GM19468 (cell line): ENCODE measurements around the gene KCNRG.
"Not testable (repeated sequence)": the region's sequence is repeated elsewhere in the genome, so short reads cannot be mapped to it uniquely, and the experiment has no call there.

Experiments used
- ATAC-seq: cut with Tn5 transposase; IDR thresholded peaks from one replicate; pipeline ENCODE4 v1.9.1; 2021; ENCODE audit warnings: mild to moderate bottlenecking, moderate library complexity, moderate number of reproducible peaks; ENCODE audit not compliant: unreplicated experiment; ENCODE audit errors: extremely low read depth

The KCNRG gene, protein sequence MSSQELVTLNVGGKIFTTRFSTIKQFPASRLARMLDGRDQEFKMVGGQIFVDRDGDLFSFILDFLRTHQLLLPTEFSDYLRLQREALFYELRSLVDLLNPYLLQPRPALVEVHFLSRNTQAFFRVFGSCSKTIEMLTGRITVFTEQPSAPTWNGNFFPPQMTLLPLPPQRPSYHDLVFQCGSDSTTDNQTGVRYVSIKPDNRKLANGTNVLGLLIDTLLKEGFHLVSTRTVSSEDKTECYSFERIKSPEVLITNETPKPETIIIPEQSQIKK

DNA sequence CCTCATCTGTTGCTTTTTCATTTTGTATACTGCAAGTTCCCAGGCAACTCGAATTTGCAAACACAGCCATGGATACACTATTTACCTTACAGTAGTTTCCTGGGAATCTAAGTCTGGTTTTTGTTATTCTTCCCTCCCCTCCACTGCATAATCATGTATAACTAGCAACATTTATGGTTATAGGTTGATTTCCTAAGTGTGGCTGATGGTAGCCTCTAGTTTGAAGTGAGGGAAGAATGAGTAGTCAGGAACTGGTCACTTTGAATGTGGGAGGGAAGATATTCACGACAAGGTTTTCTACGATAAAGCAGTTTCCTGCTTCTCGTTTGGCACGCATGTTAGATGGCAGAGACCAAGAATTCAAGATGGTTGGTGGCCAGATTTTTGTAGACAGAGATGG, at the start of gene KCNRG:
TSS of gene KCNRG (plus strand) at position 187 of the 400 bp plus-strand sequence. CDS start at position 237, 50 bp downstream.
- no peak for ATAC-seq

DNA sequence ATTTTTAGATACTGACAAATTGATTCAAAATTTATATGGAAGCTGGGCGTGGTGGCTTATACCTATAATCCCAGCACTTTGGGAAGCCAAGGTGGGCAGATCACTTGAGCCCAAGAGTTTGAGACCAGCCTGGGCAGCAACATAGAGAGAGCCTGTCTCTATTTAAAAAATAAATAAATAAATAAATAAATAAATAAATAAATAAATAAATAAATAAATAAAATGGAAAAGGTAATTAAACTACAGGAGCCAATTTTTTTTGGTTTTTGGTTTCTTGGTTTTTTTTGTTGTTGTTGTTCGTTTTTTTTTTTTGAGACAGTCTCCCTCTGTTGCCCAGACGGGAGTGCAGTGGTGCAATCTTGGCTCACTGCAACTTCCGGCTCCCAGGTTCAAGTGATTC, 47.8 kb upstream of the KCNRG start:
- ATAC-seq, result no peak

DNA sequence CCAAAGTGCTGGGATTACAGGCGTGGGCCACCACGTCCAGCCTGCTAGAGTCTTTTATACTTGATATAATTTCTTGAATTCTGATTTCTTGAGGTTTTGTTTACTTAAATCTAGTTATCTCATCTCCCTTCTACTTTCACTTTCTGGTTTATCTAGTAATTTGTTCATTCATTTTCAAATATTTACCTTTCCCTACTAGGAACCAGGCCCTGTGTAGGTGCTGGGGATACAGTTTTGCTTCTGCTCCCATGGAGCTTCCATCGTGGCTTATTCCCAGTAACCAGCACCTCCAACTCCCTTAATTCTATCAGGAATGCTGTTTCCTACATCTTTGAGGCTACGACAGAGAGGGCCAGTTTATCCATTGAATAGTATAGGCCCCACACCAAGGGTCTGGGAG, 42.5 kb upstream of the KCNRG start:
- ATAC-seq, result no peak

DNA sequence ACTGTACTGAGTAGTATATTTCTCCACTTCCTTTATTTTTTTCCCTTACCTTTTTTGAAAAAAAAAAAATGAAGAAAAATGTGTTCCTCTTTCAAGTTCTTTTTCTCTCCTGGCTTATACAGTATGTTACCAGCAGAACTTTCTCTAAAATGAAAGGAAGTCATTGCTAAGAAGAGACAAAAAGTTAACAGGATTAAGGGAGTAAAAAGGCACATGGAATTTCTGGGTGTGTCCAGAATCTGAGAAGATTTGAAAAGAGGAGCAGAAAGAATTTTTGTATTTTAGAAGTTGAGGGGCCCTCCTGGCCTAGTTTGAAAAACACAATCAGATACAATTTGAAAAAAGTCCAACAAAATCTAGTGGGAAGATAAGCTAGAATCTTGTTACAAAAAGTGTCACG, 39.4 kb upstream of the KCNRG start:
- ATAC-seq, result no peak

DNA sequence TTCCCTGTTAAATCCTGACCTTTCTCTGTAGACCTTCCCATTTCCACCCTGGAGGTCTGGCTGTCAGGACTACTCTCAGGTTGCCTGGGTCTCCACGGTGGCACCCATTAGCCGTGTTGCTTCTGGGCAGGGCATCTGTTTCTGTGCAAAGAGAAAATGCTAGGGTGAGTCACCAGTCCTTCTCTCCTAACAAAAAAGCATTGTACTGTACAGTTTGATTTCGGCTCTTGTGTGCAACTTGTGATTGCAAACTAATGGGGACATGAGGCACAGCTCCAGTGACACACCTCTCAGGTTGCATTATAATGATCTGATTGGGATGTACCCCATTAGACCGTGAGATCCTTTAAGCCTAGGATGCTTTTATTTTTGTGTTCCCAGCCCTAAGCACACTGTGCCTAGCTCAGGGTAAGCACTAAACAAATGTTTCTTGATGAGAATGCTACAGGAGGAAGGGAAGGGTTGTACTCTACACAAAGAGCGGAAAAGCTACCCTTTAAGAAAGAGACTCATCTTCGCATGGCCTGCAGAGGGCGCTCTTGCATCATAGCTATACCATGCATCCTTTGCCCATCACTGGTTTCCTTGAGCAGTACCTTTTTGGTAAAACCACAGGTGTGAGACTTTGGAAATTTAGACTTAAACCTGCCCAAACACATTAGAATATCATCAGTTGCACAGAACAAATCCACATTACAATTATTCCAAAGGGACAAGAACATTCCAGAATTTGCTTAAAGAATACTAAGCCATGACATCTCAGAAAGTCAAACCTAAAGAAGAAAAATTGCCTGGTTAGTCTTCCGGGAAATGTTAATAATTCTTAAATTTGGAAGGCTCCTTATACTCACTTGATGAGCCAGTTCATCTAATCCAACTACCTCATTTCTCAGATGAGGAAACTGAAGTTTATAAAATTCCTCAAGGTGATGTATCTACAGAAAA, 38.7 kb upstream of the KCNRG start:
- ATAC-seq, result no peak

DNA sequence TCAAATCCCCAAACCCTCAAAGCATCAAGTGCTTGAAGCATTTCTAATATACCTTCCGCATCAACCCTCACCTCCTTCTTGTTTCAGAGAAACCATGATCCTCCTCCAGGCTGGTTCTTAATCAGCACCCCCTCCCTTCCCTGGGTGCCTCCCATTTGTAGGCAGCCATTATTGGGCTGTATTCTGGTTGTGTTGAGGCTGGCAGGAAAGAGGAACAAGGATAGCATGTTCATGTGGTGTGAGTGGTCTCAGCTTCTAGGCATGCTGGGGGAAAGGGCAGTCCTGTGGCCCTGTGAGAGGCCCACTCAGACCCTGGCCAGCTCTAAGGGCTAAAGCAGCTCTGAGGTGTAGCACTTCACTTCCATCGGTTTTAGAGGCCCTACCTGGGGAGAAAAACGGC, 37.3 kb upstream of the KCNRG start:
- ATAC-seq, result no peak

DNA sequence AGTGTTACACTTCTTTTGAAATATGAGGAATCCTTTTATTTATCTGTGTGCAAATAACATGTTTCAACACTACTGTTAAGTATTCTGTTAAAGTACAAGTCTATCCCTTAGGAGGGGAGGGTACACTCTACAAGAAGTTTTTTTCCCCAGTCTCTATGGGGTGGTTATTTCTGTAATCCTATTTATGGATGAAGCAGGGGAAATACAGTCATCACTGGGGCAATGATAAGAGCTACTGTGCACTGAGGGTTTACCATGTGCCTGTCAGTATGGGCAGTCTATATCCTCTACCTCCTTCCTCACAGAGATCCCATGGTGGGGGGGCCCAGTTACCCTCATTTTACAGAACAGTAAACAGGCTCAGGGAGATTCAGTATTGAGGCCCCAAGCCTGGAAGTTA, 35.0 kb upstream of the KCNRG start:
- no peak for ATAC-seq

DNA sequence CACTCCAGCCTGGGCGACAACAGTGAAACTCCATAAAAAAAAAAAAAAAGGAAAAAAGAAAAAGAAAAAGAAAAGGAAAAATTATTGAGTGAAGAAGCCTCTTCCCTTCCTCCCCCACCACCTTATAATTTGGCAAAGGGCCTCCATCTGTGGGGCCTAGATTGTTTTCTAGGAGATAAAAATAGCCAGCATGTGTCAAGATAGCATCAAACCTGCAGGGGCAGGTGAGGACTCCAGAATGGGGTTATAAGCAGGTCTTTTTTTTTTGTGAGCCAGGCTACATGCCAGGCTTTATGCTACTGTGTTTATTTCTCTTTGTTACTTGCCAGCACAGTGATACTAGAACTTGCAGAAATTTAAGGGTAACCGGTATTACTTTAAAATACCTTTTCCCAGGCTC, 30.1 kb upstream of the KCNRG start:
- ATAC-seq, result no peak

DNA sequence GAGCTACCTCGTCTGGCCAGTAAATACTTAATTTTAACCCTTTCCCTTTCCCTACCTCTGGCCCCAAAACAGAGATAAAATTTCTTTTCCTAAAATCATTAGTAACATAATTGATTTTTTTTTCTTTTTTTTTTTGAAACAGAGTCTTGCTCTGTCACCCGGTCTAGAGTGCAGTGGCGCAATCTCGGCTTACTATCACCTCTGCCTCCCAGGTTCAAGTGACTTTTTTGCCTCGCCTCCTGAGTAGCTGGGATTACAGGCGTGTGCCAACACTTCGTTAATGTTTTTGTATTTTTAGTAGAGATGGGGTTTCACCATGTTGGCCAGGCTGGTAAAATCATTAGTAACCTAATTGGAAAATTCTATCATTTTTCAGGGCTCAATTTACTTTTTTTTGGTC, 28.8 kb upstream of the KCNRG start:
- ATAC-seq, result no peak

DNA sequence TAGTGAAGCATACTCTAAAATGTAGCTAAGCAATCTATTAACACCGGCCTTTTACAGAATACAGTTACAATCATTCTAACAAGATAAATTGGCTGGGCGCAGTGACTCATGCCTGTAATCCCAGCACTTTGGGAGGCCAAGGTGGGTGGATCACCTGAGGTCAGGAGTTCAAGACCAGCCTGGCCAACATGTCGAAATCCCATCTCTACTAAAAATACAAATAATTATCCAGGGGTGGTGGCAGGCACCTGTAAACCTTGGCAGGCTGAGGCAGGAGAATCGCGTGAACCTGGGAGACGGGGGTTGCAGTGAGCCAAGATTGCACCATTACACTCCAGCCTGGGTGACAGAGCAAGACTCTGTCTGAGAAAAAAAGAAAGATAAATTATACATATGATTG, 24.6 kb upstream of the KCNRG start:
- ATAC-seq, result not testable (repeated sequence)

DNA sequence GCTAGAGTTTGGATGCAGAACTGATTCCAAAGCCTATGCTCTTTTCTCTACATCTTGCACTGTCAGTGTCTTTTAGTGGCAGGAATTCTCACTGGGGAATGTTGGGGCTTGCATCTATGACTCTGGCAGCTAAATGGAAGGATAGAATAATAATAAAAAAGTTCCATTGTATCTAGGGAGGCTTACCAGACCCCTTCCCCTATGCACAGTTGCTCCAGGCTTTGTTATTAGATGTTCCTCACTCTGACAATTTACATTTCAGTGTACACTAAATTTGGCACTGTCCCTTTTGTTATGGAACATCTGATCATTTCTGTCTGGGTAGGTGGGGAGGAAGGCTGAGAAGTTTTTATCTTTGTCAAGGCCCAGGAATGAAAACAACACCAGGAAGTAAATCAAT, 22.1 kb upstream of the KCNRG start:
- no peak for ATAC-seq

DNA sequence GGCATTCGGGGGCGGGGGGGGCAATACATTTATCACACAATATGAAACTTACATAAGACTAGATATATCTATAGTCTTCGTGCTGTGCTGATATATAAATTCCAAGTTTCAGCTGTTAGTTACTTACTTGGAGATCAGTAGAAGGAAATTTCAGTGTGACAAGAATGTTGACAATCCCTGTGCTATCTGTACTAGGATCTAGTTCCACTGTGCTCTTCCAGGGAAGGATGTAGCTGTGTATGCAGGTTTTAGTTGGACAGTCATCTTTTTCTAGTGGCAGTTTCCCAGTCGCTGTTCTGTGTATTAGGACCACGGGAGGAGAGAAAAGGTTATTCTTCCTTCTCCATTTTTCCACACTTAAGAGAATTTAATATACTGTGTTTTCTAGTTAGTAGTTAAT, 21.6 kb upstream of the KCNRG start:
- no peak for ATAC-seq

DNA sequence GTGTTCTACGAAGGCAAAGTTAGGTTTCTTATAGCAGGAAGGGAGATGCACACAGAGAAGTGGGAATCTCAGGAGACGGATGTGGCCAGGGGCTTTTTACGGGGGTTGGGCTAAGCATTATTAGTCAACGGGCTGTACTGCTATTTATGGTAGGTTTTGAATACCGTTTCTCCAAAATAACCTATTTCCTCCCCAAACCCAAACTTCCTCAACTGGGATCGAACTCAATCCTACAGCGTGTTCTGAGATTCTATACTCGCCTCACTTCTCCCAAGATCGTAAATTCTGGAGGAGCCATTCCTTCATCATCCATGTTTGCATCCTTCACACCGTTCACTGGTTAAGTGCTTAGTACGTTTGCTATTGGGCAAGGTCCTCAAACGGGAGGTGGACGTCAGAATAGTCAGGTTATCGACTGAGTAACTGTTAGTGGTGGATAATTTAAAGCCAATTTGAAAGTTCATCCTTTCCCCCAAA, 19.6 kb upstream of the KCNRG start:
- ATAC-seq, result no peak

DNA sequence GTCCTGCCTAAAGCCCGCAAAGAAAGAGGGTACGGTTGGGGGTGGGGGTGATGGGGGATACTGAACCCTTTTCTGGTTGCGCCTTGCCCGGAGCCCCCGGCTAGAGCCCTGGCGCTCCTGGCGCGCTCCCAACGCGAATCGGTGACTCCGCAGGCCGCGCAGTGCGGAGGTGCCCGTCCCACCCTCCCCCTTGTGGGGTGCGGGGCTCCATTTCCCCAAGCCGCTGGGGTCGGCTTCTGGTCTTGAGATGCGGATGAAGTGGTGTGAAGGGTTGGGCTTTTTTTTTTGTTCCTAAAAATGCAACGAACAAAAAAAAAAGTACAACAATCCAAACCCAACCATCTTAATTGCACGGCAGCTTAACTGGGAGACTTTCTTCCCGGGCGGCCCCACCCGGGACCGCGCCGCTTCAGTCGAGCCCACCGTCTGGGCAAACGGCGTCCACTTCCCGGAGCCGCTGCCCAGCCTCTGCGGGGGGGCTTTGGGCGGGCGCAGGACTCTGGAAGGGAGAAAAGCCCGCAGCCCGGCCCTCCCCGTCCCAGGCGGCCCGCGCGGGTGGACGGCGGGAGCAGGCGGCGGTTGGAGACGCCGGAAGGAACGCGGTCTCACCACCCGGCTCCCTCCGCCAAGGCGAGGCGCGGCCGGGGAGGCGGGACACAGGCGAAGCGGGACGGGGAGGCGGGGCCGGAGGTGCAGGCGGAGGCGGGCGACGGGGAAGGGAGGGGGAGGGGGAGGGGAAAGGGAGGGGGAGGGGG, 18.9 kb upstream of the KCNRG start:
- ATAC-seq, result peak; percentile 25

DNA sequence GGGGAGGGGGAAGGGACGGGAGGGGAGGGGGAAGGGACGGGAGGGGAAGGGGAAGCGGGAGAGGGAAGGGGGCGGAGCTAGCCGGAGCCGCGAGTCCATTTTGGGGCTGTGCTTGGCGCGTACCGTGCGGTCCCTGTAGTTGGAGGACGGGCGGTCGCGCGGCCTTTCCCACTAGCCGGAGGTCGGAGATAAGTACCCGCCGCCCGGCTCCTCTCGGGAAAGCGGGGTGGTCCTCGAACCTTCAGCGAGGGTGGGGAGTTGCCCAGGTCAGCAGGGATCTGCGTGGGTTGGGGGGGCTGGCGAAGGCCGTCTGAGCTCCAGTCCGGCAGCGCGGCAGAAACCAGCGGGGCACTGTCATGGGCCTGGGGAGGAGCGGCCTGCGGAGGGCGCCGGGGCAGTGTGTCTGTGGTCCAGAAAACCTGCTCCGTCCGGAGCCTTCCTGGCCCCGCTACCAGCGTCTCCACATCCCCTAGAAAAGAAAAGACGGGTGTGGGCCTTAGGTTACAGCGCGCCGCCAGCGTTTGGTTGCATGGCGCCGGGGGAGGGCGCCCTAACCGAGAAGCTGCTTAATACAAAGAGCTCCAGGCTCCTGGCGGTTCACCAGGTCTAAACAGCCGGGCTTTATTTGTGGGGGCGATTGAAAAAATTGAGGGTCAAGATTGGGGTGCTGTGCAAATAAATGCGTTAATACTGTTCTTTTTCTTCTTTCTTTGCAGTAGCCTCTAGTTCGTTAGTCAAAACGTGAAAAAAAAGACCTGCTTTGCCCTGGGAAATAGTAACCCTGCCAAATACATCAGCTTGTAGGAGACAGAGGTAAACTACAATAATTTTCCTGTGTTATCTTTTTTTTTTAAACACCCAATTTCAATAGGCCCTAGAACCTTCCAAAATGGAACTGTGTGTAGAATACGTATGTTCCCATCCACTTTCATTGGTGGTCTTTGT, 18.0 kb upstream of the KCNRG start, which contains the start of gene TRIM13:
TSS of gene TRIM13 (plus strand) at position 92 of the 945 bp plus-strand sequence. CDS start 14,899 bp downstream, outside the sequence.
- ATAC-seq, result peak; percentile 69

DNA sequence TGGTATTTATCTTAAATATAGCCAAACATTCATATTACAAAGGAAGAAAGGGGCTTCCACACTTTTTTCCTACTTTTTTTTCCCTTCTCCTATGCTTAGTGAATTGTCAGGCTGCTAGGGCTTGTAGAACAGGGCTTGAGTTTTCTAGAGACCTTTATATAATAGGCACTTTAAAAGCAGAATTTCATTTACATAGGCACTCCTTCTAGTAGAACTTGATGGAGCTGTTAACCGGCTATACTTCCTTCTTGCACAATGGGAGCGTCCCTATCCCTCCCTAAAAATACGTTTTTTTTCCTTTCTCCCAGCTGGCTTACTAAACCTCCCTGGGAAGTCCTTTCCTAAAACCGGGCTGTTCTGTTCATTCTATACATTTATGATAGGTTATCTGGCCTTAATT, 17.3 kb upstream of the KCNRG start:
- no peak for ATAC-seq

DNA sequence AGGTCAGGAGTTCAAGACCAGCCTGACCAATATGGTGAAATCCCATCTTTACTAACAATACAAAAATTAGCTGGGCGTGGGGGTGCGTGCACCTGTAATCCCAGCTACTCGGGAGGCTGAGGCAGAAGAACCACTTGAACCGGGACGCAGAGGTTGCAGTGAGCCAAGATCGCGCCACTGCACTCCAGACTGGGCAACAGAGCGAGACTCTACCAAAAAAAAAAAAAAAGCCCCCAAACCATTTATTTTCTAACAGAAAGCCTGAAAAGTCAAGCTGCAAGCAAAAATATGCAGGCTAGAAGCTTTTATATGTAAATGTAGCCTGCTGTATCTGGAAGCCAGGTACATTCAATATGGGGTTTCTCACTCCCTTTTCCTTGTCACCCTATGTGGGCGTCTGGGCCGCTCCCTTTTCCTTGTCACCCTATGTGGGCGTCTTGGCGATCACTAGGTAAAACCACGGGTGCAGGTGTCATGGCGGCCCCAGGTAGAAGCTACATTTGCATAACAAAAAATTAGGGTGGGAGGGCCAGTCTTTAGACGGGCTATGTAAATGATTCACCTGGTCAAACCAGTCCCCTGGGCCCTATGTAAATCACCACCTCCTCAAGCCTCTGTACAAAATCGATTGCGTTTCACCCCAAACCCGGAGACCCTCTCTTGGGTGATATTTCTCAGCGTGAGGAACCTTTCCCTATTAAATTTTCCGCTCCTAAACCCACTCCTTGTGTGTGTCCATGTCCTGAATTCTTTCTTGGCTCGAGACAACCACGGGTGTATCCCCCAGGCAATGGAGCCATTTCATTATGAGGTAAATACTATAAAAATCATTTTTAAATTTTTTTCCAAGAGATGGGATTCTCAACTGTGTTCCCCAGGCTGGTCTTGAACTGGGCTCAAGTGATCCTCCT, 16.3 kb upstream of the KCNRG start:
- ATAC-seq, result no peak

DNA sequence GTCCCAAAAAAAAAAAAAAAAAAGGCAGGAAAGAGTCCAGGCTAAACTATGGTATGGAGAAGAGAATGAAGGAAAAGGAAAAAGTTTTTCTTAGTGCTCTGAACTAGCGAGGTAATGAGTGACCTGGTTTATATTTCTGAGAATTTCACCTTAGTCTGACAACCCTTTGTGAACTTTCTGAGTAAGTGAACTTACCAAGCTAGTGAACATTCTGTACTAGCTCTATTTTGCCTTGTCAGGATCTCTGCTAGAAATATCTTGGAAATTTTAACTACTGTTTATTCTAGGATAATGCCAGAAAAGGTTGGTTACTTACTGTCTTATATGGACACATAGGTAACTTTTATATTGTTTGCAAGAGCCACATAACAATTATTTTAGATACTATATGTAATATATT, 14.0 kb upstream of the KCNRG start:
- no peak for ATAC-seq
